Type B pancreatic cell (in vitro differentiated cells): ENCODE data around the gene ADORA1. TPM values are rescaled to one million over a fixed set of nuclear protein-coding genes. Genes with fewer than 3 reads are reported as not detected.

Source experiments
- DNase-seq: peaks from one replicate; pipeline ENCODE4 v3.0.0; 2021; ENCODE audit warnings: mixed read lengths; ENCODE audit not compliant: unreplicated experiment; ENCODE audit errors: extremely low spot score
- H3K27ac Mint-ChIP-seq: 2 replicates; pipeline ENCODE4 v1.8.0; 2021; ENCODE audit warnings: mild to moderate bottlenecking, mixed read lengths
- H3K27me3 Mint-ChIP-seq: 2 replicates; pipeline ENCODE4 v1.8.0; 2021; ENCODE audit warnings: mixed read lengths
- H3K36me3 Mint-ChIP-seq: 2 replicates; pipeline ENCODE4 v1.8.0; 2021; ENCODE audit warnings: mixed read lengths
- H3K4me1 Mint-ChIP-seq: one replicate; pipeline ENCODE4 v1.8.0; 2021; ENCODE audit warnings: mixed read lengths; ENCODE audit not compliant: unreplicated experiment
- H3K4me3 Mint-ChIP-seq: 2 replicates; pipeline ENCODE4 v1.8.0; 2021; ENCODE audit warnings: mild to moderate bottlenecking, mixed read lengths
- H3K9me3 Mint-ChIP-seq: 2 replicates; pipeline ENCODE4 v1.8.0; 2021; ENCODE audit warnings: mixed read lengths
- CTCF ChIP-seq: fragments of 200-600 bp; sonication (generic); conservative IDR thresholded peaks from 2 replicates; pipeline ENCODE4 v1.5.0; 2021; ENCODE audit warnings: antibody characterized with exemption, mild to moderate bottlenecking
- total RNA-seq: library from RNA; stranded (reverse); gene quantifications from 2 replicates; pipeline ENCODE4 v1.2.1, GENCODE V29; 2021; ENCODE audit warnings: low replicate concordance

Gene ADORA1
- total RNA-seq, 1 donor from 2014 or later: 2.7 TPM

DNA sequence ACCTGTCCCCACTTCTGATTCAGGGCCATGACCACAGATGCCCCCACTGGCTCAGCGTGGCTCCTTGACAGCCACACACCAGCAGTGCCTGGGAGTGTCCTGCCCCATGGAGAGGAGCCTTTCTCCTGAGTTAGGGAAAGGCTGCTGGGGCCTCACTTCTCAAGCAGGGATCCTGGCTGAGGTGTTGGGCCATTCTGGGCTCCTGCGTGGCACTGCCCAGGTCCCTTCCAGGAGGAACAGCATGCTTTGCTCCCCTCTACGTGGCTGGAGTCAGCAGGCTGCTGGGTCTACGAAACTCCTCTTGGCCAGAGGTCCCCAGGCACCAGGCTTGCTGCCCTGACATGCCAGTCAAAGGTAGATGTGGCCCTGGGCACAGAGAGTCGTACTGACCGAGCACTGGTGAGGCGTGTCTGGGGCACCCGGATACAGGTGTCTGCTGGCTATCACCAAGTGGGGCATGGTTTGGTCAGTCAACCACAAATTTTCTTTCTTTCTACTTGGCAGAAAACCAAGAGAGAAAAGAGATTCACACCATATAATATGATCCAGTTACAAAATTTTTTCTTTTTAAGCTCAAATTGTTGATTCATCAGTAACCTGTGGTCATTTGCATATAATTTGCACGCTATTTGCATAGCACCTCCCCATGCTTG lies 4.1 kb downstream of the ADORA1 start:
- Mint-ChIP-seq H3K27ac (no peak overlapping the region), H3K4me3 (no peak overlapping the region), H3K4me1 (peaks cover 21% of the 10 kb centered on the region), H3K27me3 (peaks cover 36% of the 10 kb centered on the region), H3K36me3 (no peaks in the 10 kb centered on the region), H3K9me3 (no peaks in the 10 kb centered on the region)
- no peak for TF ChIP-seq CTCF
- DNase-seq: no peak

- H3K27me3 Mint-ChIP-seq: peaks cover 15% of the 10 kb centered on the region
- H3K4me3 Mint-ChIP-seq: no peak overlapping the region
- no peak overlapping the region for H3K27ac Mint-ChIP-seq
- TF ChIP-seq CTCF: no peak
- H3K36me3 Mint-ChIP-seq: no peaks in the 10 kb centered on the region
- H3K4me1 Mint-ChIP-seq: peaks cover 14% of the 10 kb centered on the region
- no peaks in the 10 kb centered on the region for H3K9me3 Mint-ChIP-seq
- no peak for DNase-seq
Observed at GRCh38 chr1:203133970-203134725, 6.6 kb downstream of the ADORA1 start.

DNA sequence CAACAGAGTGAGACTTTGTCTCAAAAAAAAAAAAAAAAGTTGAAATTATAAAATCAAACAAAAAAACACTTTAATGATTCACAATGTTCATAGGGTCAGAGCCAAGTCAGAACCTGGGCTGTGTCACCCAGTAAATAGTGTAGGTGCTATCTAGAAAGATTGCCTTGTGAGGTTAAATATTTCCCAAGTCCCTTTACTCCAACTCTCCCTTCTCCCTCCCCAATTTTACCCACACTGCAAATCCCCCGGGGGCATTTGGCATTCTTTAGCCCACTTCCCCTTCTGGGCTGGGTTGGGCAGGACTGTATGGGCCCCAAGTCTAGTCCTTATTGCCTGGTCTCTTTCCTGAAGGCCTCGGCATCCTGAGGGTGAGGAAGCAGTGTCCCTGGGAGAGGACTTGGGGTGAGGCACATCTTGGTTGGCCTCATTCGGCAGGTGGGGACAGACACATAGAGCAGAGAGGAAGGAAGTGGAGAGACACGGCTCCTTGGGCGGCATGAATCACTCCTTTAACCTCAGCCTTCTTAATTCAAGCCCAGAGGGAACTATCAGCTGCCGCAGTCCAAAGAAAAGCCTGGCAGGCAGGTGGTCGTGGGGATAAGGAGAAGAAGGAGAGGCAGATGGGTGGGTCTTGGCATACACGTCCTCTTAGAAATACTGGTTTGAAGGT lies 8.2 kb downstream of the ADORA1 start:
- DNase-seq: no peak
- Mint-ChIP-seq H3K36me3 (no peaks in the 10 kb centered on the region), H3K4me1 (peaks cover 5% of the 10 kb centered on the region), H3K27me3 (peaks cover 4% of the 10 kb centered on the region), H3K9me3 (no peaks in the 10 kb centered on the region), H3K4me3 (no peak overlapping the region), H3K27ac (no peak overlapping the region)
- no peak for TF ChIP-seq CTCF

- H3K27ac Mint-ChIP-seq: no peak overlapping the region
- no peak overlapping the region for H3K4me3 Mint-ChIP-seq
- DNase-seq: no peak
- H3K27me3 Mint-ChIP-seq: peaks cover under 1% of the 10 kb centered on the region
- TF ChIP-seq CTCF: no peak
- H3K4me1 Mint-ChIP-seq: peaks cover 5% of the 10 kb centered on the region
- no peaks in the 10 kb centered on the region for H3K36me3 Mint-ChIP-seq
- no peaks in the 10 kb centered on the region for H3K9me3 Mint-ChIP-seq
Observed at GRCh38 chr1:203136409-203137042, 9.0 kb downstream of the ADORA1 start.

DNA sequence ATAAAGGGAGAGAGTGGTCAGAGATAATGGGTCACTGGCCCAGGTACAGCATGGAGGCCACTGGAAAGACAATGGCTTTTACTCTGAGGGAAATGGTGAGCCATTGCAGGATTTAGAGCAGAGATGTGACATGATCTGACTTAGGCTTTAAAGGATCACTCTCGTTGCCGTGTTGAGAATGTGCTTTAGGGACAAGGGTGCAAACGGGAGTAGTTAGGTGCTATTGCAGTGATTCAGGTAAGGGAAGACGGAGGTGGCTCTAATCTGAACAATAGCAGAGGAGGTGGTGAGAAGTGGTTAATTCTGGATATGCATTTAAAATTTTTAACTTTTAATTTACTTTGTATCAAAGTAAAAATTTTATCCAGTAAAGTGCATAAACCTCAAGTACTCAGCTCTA lies 9.8 kb downstream of the ADORA1 start:
- no peaks in the 10 kb centered on the region for H3K36me3 Mint-ChIP-seq
- no peak overlapping the region for H3K27ac Mint-ChIP-seq
- TF ChIP-seq CTCF: no peak

More for the DNA sequence above, 9.8 kb downstream of the ADORA1 start:
- peaks cover 5% of the 10 kb centered on the region for H3K4me1 Mint-ChIP-seq
- H3K9me3 Mint-ChIP-seq: no peaks in the 10 kb centered on the region
- H3K4me3 Mint-ChIP-seq: no peak overlapping the region
- DNase-seq: no peak
- no peaks in the 10 kb centered on the region for H3K27me3 Mint-ChIP-seq
